Measurements from ENCODE around the gene CHRNG. TPM values are rescaled to one million over a fixed set of nuclear protein-coding genes. Genes with fewer than 3 reads are reported as not detected.

CHRNG gene
- total RNA-seq, 1 experiment from 2014 or later, result not detected

DNA sequence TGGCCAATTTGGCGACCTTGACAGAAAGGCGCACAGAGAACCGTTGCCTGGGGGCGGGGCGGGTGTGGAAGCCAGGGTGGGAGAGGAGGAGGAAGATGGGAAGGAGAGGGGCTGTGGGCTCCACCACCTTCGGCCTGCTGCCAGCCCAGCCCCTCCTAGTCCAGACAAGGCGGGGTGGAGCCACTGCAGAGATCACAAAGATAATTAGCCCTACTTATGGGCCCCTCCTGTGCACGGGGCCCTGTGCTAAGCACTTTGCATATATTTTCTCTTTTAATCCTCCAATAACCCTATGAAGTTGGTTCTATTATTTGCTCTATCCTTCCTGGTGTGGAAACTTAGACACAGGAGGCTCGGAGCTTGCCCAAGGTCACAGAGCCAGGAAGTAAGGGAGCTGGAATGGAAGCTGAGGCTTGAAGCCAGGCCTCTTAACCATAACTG is 38.1 kb upstream of the CHRNG start:
- ChIA-PET POLR2A (no interaction called here), CTCF (no interaction called here)
- no peak overlapping the region for H3K4me3 Mint-ChIP-seq (ENCODE audit: unreplicated experiment)
- H3K27ac Mint-ChIP-seq (ENCODE audit: low read depth, unreplicated experiment), result no peak overlapping the region
- H3K4me1 Mint-ChIP-seq (ENCODE audit: insufficient read depth, unreplicated experiment), result no peaks in the 10 kb centered on the region
- H3K9me3 Mint-ChIP-seq (ENCODE audit: unreplicated experiment), result no peaks in the 10 kb centered on the region
- peaks cover 41% of the 10 kb centered on the region for H3K27me3 Mint-ChIP-seq (ENCODE audit: insufficient read depth, unreplicated experiment)
- H3K36me3 Mint-ChIP-seq (ENCODE audit: insufficient read depth, unreplicated experiment), result no peaks in the 10 kb centered on the region
- intact Hi-C loops (cut with micrococcal nuclease), result no loop called here
- DNase-seq (ENCODE audit: unreplicated experiment), result no peak
- BruUV-seq (replicated peaks), result no TSS peak
- TF ChIP-seq, protein P1, sequence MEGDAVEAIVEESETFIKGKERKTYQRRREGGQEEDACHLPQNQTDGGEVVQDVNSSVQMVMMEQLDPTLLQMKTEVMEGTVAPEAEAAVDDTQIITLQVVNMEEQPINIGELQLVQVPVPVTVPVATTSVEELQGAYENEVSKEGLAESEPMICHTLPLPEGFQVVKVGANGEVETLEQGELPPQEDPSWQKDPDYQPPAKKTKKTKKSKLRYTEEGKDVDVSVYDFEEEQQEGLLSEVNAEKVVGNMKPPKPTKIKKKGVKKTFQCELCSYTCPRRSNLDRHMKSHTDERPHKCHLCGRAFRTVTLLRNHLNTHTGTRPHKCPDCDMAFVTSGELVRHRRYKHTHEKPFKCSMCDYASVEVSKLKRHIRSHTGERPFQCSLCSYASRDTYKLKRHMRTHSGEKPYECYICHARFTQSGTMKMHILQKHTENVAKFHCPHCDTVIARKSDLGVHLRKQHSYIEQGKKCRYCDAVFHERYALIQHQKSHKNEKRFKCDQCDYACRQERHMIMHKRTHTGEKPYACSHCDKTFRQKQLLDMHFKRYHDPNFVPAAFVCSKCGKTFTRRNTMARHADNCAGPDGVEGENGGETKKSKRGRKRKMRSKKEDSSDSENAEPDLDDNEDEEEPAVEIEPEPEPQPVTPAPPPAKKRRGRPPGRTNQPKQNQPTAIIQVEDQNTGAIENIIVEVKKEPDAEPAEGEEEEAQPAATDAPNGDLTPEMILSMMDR (IDR thresholded peaks at IDR 0.05; ENCODE audit: unreplicated experiment), result no peak

DNA sequence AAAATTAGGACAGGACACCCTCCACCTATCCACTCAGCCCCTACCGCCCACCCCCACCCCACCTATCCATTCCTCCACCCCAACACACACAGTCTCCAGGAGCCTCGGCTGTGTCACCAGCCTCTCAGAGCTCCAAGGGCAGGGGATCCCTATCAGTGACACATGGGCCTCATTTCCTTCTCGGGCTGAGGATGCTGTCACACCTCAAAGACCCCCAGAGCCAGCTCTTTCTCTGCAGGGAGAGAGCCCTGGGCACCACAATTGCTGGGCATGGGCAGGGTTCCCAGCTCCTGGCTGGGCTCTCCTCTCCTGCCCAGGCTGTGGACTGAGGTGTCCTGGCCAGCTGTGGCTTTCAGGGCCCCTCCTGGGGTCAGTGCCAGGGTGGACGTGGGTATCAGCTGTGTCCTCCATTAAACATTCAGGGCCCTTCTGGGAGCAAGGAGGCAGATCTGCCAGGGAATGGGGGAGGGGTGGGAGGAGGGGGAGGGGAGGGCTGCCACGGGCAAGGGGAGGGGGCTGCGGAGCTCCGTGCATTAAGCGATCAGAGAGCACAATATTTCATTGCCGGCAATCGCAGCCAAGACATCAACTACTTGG is 37.6 kb upstream of the CHRNG start:
- H3K27ac Mint-ChIP-seq (ENCODE audit: low read depth, unreplicated experiment), result no peak overlapping the region
- H3K4me1 Mint-ChIP-seq (ENCODE audit: insufficient read depth, unreplicated experiment), result no peaks in the 10 kb centered on the region
- H3K4me3 Mint-ChIP-seq (ENCODE audit: unreplicated experiment), result no peak overlapping the region
- no peak for DNase-seq (ENCODE audit: unreplicated experiment)
- H3K9me3 Mint-ChIP-seq (ENCODE audit: unreplicated experiment), result no peaks in the 10 kb centered on the region
- CTCF ChIA-PET, result no interaction called here
- POLR2A ChIA-PET, result no interaction called here
- peaks cover 41% of the 10 kb centered on the region for H3K27me3 Mint-ChIP-seq (ENCODE audit: insufficient read depth, unreplicated experiment)
- BruUV-seq (replicated peaks), result no TSS peak
- intact Hi-C loops (cut with micrococcal nuclease), result no loop called here
- no peaks in the 10 kb centered on the region for H3K36me3 Mint-ChIP-seq (ENCODE audit: insufficient read depth, unreplicated experiment)
- TF ChIP-seq, protein P1 (IDR thresholded peaks at IDR 0.05; ENCODE audit: unreplicated experiment), result no peak

DNA sequence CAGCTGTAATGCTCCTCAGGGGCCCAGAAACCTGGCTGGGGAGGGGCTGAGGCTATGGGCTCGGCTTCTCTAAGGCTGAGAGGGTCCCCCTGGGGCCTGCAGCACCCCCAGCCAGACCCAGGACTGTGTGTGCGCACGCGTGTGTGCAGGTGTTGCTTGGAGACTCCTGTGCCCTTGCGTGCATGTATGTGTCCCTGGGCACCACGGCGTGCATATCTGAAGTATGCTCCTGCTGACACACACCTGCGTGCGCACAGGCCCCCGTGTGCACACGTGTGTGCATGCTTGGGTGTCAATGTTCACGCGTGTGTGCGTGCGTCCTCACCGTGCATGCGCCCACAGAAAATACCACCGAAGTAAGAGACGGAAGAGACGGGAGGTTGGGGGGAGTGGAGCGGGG is 37.0 kb upstream of the CHRNG start:
- no peak overlapping the region for H3K27ac Mint-ChIP-seq (ENCODE audit: low read depth, unreplicated experiment)
- TF ChIP-seq, protein P1 (IDR thresholded peaks at IDR 0.05; ENCODE audit: unreplicated experiment), result no peak
- H3K9me3 Mint-ChIP-seq (ENCODE audit: unreplicated experiment), result no peaks in the 10 kb centered on the region
- no peaks in the 10 kb centered on the region for H3K36me3 Mint-ChIP-seq (ENCODE audit: insufficient read depth, unreplicated experiment)
- BruUV-seq (replicated peaks), result no TSS peak
- POLR2A ChIA-PET, result no interaction called here
- peaks cover 41% of the 10 kb centered on the region for H3K27me3 Mint-ChIP-seq (ENCODE audit: insufficient read depth, unreplicated experiment)
- CTCF ChIA-PET, result no interaction called here
- H3K4me1 Mint-ChIP-seq (ENCODE audit: insufficient read depth, unreplicated experiment), result no peaks in the 10 kb centered on the region
- DNase-seq (ENCODE audit: unreplicated experiment), result no peak
- intact Hi-C loops (cut with micrococcal nuclease), result no loop called here
- H3K4me3 Mint-ChIP-seq (ENCODE audit: unreplicated experiment), result peak overlapping the region; percentile 59

DNA sequence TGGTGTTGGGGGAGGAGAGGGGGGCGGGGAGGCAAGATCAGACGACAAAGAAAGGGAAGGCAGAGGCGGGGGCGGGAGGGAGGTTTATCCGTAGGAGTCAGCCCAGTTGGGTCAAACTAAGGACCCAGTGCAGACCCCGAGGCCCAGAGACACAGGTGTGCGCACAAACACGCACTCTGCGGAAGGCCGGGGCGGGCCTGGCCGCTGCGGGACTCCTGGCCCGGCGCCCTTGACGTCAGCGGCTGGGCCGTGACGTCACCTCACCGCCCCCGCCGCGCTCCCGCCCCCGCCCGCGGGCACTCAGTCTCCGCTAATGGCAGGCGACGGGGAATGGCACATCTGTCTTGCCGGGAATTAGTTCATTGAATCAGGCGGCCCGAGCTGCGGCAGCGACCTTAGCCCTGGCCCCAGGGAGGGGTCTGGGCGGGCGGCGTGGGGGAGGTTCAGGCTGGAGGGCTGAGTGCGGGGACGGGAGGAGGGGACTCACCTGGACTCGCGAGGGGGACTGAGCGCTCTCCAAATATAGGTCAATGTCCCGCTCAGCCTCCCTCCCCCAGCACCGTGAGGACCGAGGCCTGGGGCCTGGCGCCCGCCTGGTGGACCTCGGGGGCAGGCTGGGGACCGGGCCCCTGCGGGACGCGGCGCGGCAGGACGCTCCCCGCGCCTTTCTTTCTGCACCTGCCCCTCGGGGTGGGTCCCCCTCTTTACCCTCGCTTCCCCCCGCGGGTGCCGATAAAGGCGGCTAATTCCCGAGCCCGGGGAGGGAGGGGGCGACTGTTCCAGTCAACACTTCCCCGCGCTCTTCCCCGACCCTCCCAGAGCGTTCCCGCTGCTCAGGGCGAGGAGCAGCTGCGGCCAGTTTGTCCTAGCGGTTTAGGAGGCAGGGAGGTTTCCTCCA is 36.3 kb upstream of the CHRNG start:
- CTCF ChIA-PET, result no interaction called here
- Mint-ChIP-seq H3K9me3 (ENCODE audit: unreplicated experiment) (no peaks in the 10 kb centered on the region), H3K36me3 (ENCODE audit: insufficient read depth, unreplicated experiment) (no peaks in the 10 kb centered on the region), H3K4me3 (ENCODE audit: unreplicated experiment) (peak overlapping the region; percentile 59), H3K27me3 (ENCODE audit: insufficient read depth, unreplicated experiment) (peaks cover 39% of the 10 kb centered on the region), H3K4me1 (ENCODE audit: insufficient read depth, unreplicated experiment) (no peaks in the 10 kb centered on the region), H3K27ac (ENCODE audit: low read depth, unreplicated experiment) (no peak overlapping the region)
- intact Hi-C loops (cut with micrococcal nuclease), result no loop called here
- no TSS peak for BruUV-seq (replicated peaks)
- peak; percentile 44 for DNase-seq (ENCODE audit: unreplicated experiment)
- TF ChIP-seq, protein P1 (IDR thresholded peaks at IDR 0.05; ENCODE audit: unreplicated experiment), result no peak
- POLR2A ChIA-PET, result interaction anchor here (0.7 kb wide), 1 partner anchor 1369 kb away, joined by 4 read pairs; no protein-coding TSS in a partner anchor
